IMR-90 (cell line): ENCODE measurements around the gene SLC27A6.

Experiments
- CTCF ChIP-seq: conservative IDR thresholded peaks from 2 replicates; pipeline ENCODE4 v1.5.1; 2012; ENCODE audit warnings: mild to moderate bottlenecking, low read depth, low read length, improper control_type of control experiment
- FOS ChIP-seq: fragments of 150-350 bp; IDR thresholded peaks from 2 replicates; pipeline ENCODE4 v1.6.1; 2016; ENCODE audit warnings: low read depth, low read length
- POLR2A ChIP-seq: IDR thresholded peaks from 2 replicates; pipeline ENCODE4 v1.6.1; 2012; ENCODE audit warnings: mild to moderate bottlenecking, low read depth, low read length
- RCOR1 ChIP-seq: IDR thresholded peaks from 2 replicates; pipeline ENCODE4 v1.6.1; 2012; ENCODE audit warnings: mild to moderate bottlenecking, low read length, improper control_type of control experiment; ENCODE audit not compliant: insufficient replicate concordance
- USF2 ChIP-seq: fragments of 150-350 bp; IDR thresholded peaks from 2 replicates; pipeline ENCODE4 v1.6.1; 2017; ENCODE audit warnings: mild to moderate bottlenecking, antibody characterized with exemption, low read length, low read depth

- TF ChIP-seq CTCF (no peak), POLR2A (no peak), FOS (no peak), RCOR1 (no peak), USF2 (no peak)
These were observed 19.2 kb downstream of the SLC27A6 start for GRCh38 chr5:128984480-128984879.
